ENCODE data around the gene LLGL2.

The LLGL2 gene

DNA sequence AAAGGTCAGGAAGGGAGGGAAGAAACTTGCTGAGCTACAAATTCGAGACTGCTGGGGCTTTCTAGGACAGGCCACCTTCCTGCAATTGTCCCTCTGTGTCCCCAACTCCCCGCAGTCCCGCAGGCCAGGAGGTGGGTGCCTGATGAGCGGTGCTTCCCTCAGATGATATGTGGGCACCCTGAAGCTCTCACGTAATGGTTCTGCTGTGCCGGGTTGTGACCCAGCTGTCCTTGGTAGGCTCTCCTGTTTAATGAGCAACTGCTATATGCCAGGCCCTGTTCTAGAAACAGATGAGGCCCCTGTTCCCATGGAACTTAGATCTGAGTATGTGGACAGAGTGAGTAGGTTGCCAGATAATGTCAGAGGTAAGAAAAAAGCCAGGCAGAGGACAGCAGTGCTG lies 40.1 kb downstream of the LLGL2 start:
- DNase-seq (ENCODE audit: low read depth): no peak
- no peak overlapping the region for H3K4me3 ChIP-seq (ENCODE audit: low read length)
- TF ChIP-seq, protein P1, sequence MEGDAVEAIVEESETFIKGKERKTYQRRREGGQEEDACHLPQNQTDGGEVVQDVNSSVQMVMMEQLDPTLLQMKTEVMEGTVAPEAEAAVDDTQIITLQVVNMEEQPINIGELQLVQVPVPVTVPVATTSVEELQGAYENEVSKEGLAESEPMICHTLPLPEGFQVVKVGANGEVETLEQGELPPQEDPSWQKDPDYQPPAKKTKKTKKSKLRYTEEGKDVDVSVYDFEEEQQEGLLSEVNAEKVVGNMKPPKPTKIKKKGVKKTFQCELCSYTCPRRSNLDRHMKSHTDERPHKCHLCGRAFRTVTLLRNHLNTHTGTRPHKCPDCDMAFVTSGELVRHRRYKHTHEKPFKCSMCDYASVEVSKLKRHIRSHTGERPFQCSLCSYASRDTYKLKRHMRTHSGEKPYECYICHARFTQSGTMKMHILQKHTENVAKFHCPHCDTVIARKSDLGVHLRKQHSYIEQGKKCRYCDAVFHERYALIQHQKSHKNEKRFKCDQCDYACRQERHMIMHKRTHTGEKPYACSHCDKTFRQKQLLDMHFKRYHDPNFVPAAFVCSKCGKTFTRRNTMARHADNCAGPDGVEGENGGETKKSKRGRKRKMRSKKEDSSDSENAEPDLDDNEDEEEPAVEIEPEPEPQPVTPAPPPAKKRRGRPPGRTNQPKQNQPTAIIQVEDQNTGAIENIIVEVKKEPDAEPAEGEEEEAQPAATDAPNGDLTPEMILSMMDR (IDR thresholded peaks at IDR 0.05; ENCODE audit: insufficient read depth, low read depth, low read length, missing control alignments): no peak

DNA sequence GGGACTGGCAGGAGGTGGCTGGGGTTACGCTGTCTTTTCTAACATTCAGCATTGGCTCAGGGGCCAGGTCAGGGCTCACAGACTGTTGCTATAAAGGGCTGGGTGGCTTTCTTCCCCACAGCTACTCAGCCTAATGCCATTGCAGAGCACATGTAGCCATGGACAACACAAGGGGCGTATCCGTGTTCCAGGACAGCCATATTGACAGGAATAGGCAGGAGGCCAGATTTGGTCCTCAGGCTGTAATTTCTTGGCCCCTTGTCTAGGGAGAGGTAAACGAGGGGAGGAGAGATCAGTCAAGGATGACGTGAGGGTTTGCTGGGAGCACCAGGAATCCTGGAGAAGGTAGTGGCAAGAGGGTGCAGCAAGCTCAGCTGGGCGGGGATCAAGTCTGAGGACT lies 40.9 kb downstream of the LLGL2 start:
- TF ChIP-seq, protein P1 (IDR thresholded peaks at IDR 0.05; ENCODE audit: insufficient read depth, low read depth, low read length, missing control alignments): no peak
- DNase-seq (ENCODE audit: low read depth): no peak
- no peak overlapping the region for H3K4me3 ChIP-seq (ENCODE audit: low read length)

GRCh38 chr17:75566834-75567233 lies 41.3 kb downstream of the LLGL2 start:
- no peak for DNase-seq (ENCODE audit: low read depth)
- H3K4me3 ChIP-seq (ENCODE audit: low read length): no peak overlapping the region
- TF ChIP-seq, protein P1 (IDR thresholded peaks at IDR 0.05; ENCODE audit: insufficient read depth, low read depth, low read length, missing control alignments): no peak

DNA sequence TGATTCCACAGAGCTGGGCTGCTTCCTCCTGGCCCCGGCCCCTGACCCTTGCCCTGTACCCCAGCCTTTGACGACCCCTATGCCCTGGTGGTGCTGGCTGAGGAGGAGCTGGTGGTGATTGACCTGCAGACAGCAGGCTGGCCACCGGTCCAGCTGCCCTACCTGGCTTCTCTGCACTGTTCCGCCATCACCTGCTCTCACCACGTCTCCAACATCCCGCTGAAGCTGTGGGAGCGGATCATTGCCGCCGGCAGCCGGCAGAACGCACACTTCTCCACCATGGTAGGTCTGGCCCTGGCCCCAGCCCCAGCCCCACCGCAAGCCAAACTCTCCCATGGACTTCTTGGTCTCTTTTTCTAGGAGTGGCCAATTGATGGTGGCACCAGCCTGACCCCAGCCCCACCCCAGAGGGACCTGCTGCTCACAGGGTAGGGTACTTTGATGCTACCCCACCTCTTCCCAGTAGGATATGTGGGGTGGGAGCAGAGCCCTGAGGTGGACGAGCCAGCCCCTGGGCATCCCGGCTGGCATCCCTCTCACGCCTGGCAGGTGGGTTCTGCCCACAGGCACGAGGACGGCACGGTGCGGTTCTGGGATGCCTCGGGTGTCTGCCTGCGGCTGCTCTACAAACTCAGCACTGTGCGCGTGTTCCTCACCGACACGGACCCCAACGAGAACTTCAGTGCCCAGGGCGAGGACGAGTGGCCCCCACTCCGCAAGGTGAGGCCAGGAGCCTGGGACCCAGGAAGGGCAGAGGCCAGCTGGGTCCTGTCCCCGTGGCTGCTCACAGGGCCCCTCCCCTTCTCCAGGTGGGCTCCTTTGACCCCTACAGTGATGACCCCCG lies 43.1 kb downstream of the LLGL2 start:
- no peak overlapping the region for H3K4me3 ChIP-seq (ENCODE audit: low read length)
- no peak for DNase-seq (ENCODE audit: low read depth)
- TF ChIP-seq, protein P1 (IDR thresholded peaks at IDR 0.05; ENCODE audit: insufficient read depth, low read depth, low read length, missing control alignments): no peak

- H3K4me3 ChIP-seq (ENCODE audit: low read length): no peak overlapping the region
- TF ChIP-seq, protein P1 (IDR thresholded peaks at IDR 0.05; ENCODE audit: insufficient read depth, low read depth, low read length, missing control alignments): no peak
- DNase-seq (ENCODE audit: low read depth): no peak
Measured at GRCh38 chr17:75570034-75570676, 44.7 kb downstream of the LLGL2 start.

GRCh38 chr17:75570772-75571171 lies 45.3 kb downstream of the LLGL2 start:
- TF ChIP-seq, protein P1 (IDR thresholded peaks at IDR 0.05; ENCODE audit: insufficient read depth, low read depth, low read length, missing control alignments): no peak
- DNase-seq (ENCODE audit: low read depth): no peak
- no peak overlapping the region for H3K4me3 ChIP-seq (ENCODE audit: low read length)
